ENCODE data around the gene TIRAP.

TIRAP gene

GRCh38 chr11:126340960-126341606 lies 58.2 kb downstream of the TIRAP start:
- ChIA-PET CTCF (interaction anchor here (1.3 kb wide), 1 partner anchor 12 kb away, joined by 3 read pairs; no protein-coding TSS in a partner anchor), POLR2A (no interaction called here)
- TF ChIP-seq CTCF (IDR thresholded peaks at IDR 0.05; ENCODE audit: control extremely low read depth, extremely low read depth, low read depth, missing control alignments): no peak
- no peak for DNase-seq (ENCODE audit: extremely low spot score)

- ChIA-PET CTCF (no interaction called here), POLR2A (no interaction called here)
- DNase-seq (ENCODE audit: extremely low spot score): no peak
- no peak for TF ChIP-seq CTCF (IDR thresholded peaks at IDR 0.05; ENCODE audit: control extremely low read depth, extremely low read depth, low read depth, missing control alignments)
Observed at GRCh38 chr11:126341760-126342161, 58.9 kb downstream of the TIRAP start.

GRCh38 chr11:126343051-126343450 lies 60.2 kb downstream of the TIRAP start:
- POLR2A ChIA-PET: no interaction called here
- no peak for TF ChIP-seq CTCF (IDR thresholded peaks at IDR 0.05; ENCODE audit: control extremely low read depth, extremely low read depth, low read depth, missing control alignments)
- CTCF ChIA-PET: no interaction called here
- DNase-seq (ENCODE audit: extremely low spot score): no peak

All from GM10248 (cell line).